Loucy (cell line): Measurements from ENCODE around the gene CILP.

ENCODE experiments used
- H2AFZ ChIP-seq: fragments of 200-600 bp; sonication (generic); 2 replicates; pipeline ENCODE4 v1.6.0; 2016; ENCODE audit warnings: antibody characterized with exemption, mild to moderate bottlenecking, low read length, moderate library complexity
- H3F3A ChIP-seq: fragments of 200-600 bp; 2 replicates; pipeline ENCODE4 v1.6.0; 2016; ENCODE audit warnings: antibody characterized with exemption, low read depth, mild to moderate bottlenecking
- H3K27me3 ChIP-seq: fragments of 200-600 bp; sonication (generic); 2 replicates; pipeline ENCODE4 v1.6.1; 2014; ENCODE audit warnings: low read length, mild to moderate bottlenecking; ENCODE audit not compliant: insufficient read depth, poor library complexity, severe bottlenecking
- H3K36me3 ChIP-seq: fragments of 200-600 bp; sonication (generic); 2 replicates; pipeline ENCODE4 v1.6.1; 2016; ENCODE audit warnings: low read length; ENCODE audit not compliant: insufficient read depth
- H3K4me1 ChIP-seq: fragments of 200-600 bp; sonication (generic); 2 replicates; pipeline ENCODE4 v1.5.1; 2014; ENCODE audit warnings: low read length, mild to moderate bottlenecking; ENCODE audit not compliant: insufficient read depth, poor library complexity, severe bottlenecking
- H3K4me2 ChIP-seq: fragments of 200-600 bp; sonication (generic); 2 replicates; pipeline ENCODE4 v1.6.0; 2014; ENCODE audit warnings: antibody characterized with exemption, low read length, low read depth, mild to moderate bottlenecking; ENCODE audit not compliant: poor library complexity, severe bottlenecking
- H3K4me3 ChIP-seq: fragments of 200-600 bp; sonication (generic); 2 replicates; pipeline ENCODE4 v1.5.1; 2014; ENCODE audit warnings: low read length, mild to moderate bottlenecking, mixed read lengths; ENCODE audit not compliant: poor library complexity, severe bottlenecking
- H3K79me2 ChIP-seq: fragments of 200-600 bp; sonication (generic); 2 replicates; pipeline ENCODE4 v1.6.1; 2014; ENCODE audit warnings: low read length; ENCODE audit not compliant: insufficient read depth
- H3K9ac ChIP-seq: fragments of 200-600 bp; sonication (generic); 2 replicates; pipeline ENCODE4 v1.6.0; 2014; ENCODE audit warnings: mild to moderate bottlenecking, low read depth, low read length, moderate library complexity; ENCODE audit not compliant: poor library complexity, severe bottlenecking
- H3K9me2 ChIP-seq: fragments of 200-600 bp; sonication (generic); replicated peaks from 2 replicates; pipeline ENCODE4 v1.6.1; 2016; ENCODE audit warnings: low read depth, low read length, mixed read lengths
- H3K9me3 ChIP-seq: fragments of 200-600 bp; sonication (generic); 2 replicates; pipeline ENCODE4 v1.6.1; 2014; ENCODE audit warnings: mild to moderate bottlenecking, antibody characterized with exemption, low read length, low read depth; ENCODE audit not compliant: insufficient read depth
- H4K20me1 ChIP-seq: fragments of 200-600 bp; sonication (generic); 2 replicates; pipeline ENCODE4 v1.6.0; 2014; ENCODE audit warnings: antibody characterized with exemption, low read length, mild to moderate bottlenecking; ENCODE audit not compliant: insufficient read depth, poor library complexity, severe bottlenecking
- EZH2phosphoT487 ChIP-seq: fragments of 200-600 bp; IDR thresholded peaks from 2 replicates; pipeline ENCODE4 v1.6.1; 2018; ENCODE audit warnings: antibody characterized with exemption, mild to moderate bottlenecking, moderate library complexity, borderline replicate concordance
- TF ChIP-seq, protein P1 (sequence below): fragments of 200-600 bp; sonication (generic); conservative IDR thresholded peaks from 2 replicates; pipeline ENCODE4 v1.5.1; 2014; ENCODE audit warnings: mild to moderate bottlenecking, antibody characterized with exemption, low read length

Gene CILP

DNA sequence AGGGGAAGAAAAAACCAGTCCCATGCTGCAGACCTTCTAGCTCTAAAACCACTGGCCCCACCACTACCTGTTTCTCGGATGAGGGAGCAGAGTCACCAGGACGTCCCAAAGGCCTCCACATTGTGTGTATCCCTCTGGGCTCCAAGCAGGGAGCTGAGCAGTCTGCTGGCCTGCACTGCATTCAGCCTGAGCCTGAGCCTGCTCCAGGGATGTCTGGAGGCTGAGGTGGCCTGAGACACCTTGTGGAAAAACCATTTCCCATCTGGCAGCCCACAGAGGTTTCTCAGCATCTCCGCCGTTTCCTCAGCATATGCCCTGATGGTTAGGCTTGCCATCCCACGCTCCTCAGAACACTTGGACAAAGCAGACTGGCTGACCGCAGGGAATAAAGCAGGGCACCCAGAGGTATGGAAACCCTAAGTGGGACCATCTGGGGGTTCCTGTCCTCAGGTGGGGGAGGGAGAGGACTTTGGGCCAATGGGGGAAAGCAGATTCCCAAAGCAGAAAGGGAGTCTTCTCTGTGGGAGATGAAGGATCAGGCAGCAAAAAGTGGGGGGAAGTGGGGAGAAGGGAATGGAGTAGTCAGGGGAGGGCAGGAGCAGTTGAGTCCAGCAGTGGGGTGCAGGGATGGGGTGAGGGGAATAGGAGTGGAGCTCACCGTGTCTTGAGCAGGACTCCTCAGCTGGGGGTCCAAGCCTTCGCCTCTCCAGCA, at the start of gene CILP:
TSS of gene CILP (minus strand) at position 704 of the 712 bp plus-strand sequence. CDS start 1,718 bp downstream, outside the sequence.
- Histone ChIP-seq H3K27me3 (no peaks in the 10 kb centered on the region), H4K20me1 (no peaks in the 10 kb centered on the region), H3K4me2 (no peak within 1 kb of the TSS), H3K4me1 (no peaks in the 10 kb centered on the region), H3K9me2 (no peaks in the 10 kb centered on the region), H3K36me3 (no peaks in the 10 kb centered on the region), H3F3A (no peaks in the 10 kb centered on the region), H3K4me3 (no peak within 1 kb of the TSS), H3K79me2 (no peaks in the 10 kb centered on the region), H3K9me3 (no peaks in the 10 kb centered on the region), H2AFZ (0 out of 2 replicates have a peak within 1 kb of the TSS, but pooled peaks have one; percentile 13), H3K9ac (no peak within 1 kb of the TSS)
- TF ChIP-seq EZH2phosphoT487, result no peak
- TF ChIP-seq, protein P1, sequence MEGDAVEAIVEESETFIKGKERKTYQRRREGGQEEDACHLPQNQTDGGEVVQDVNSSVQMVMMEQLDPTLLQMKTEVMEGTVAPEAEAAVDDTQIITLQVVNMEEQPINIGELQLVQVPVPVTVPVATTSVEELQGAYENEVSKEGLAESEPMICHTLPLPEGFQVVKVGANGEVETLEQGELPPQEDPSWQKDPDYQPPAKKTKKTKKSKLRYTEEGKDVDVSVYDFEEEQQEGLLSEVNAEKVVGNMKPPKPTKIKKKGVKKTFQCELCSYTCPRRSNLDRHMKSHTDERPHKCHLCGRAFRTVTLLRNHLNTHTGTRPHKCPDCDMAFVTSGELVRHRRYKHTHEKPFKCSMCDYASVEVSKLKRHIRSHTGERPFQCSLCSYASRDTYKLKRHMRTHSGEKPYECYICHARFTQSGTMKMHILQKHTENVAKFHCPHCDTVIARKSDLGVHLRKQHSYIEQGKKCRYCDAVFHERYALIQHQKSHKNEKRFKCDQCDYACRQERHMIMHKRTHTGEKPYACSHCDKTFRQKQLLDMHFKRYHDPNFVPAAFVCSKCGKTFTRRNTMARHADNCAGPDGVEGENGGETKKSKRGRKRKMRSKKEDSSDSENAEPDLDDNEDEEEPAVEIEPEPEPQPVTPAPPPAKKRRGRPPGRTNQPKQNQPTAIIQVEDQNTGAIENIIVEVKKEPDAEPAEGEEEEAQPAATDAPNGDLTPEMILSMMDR, result no peak

GRCh38 chr15:65260968-65261367, 49.7 kb upstream of the CILP start:
- no peak overlapping the region for H3K9ac ChIP-seq
- no peak overlapping the region for H3K4me2 ChIP-seq
- H3K4me3 ChIP-seq, result no peak overlapping the region
- H3K27me3 ChIP-seq, result no peaks in the 10 kb centered on the region
- no peaks in the 10 kb centered on the region for H3K9me3 ChIP-seq
- H3K36me3 ChIP-seq, result peaks cover 74% of the 10 kb centered on the region; the same call in 1 of the 2 replicates
- H3F3A ChIP-seq, result no peaks in the 10 kb centered on the region
- no peak overlapping the region for H2AFZ ChIP-seq
- no peaks in the 10 kb centered on the region for H3K4me1 ChIP-seq
- TF ChIP-seq, protein P1, result no peak
- no peak for TF ChIP-seq EZH2phosphoT487
- no peaks in the 10 kb centered on the region for H3K9me2 ChIP-seq
- H4K20me1 ChIP-seq, result no peaks in the 10 kb centered on the region
- no peaks in the 10 kb centered on the region for H3K79me2 ChIP-seq

DNA sequence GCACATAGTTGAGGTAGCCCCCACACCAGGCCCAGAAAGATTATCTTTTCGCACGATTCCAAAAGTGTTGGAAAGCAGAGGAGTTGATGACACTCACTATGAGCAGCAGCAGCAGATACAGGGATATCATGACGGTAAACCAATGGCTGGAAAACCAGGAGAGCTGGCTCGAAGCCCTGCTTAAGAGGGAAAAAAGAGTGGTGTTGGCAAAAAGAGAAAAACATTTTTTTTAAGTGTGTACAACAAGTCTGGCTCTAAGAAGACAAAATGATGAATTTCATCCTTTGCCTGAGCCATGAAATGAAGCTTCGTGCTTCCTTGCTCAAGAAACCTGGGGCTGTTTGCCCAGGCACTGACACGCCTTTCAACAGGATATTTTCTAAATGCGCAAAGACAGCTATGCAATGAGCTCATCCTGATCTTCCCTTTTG, 48.1 kb upstream of the CILP start:
- H3K79me2 ChIP-seq, result no peaks in the 10 kb centered on the region
- H2AFZ ChIP-seq, result no peak overlapping the region
- no peak for TF ChIP-seq EZH2phosphoT487
- TF ChIP-seq, protein P1, result no peak

More for the DNA sequence above, 48.1 kb upstream of the CILP start:
- Histone ChIP-seq H3K9me3 (no peaks in the 10 kb centered on the region), H4K20me1 (no peaks in the 10 kb centered on the region), H3K4me3 (no peak overlapping the region), H3K4me2 (no peak overlapping the region), H3K4me1 (no peaks in the 10 kb centered on the region), H3K27me3 (no peaks in the 10 kb centered on the region), H3K36me3 (peaks cover 73% of the 10 kb centered on the region; the same call in 1 of the 2 replicates), H3K9ac (no peak overlapping the region), H3K9me2 (no peaks in the 10 kb centered on the region), H3F3A (no peaks in the 10 kb centered on the region)
